ENCODE measurements around the gene DBN1. TPM values are rescaled to one million over a fixed set of nuclear protein-coding genes. Genes with fewer than 3 reads are reported as not detected.

Gene DBN1
- total RNA-seq, 1 experiment from 2014 or later = 218 TPM

DNA sequence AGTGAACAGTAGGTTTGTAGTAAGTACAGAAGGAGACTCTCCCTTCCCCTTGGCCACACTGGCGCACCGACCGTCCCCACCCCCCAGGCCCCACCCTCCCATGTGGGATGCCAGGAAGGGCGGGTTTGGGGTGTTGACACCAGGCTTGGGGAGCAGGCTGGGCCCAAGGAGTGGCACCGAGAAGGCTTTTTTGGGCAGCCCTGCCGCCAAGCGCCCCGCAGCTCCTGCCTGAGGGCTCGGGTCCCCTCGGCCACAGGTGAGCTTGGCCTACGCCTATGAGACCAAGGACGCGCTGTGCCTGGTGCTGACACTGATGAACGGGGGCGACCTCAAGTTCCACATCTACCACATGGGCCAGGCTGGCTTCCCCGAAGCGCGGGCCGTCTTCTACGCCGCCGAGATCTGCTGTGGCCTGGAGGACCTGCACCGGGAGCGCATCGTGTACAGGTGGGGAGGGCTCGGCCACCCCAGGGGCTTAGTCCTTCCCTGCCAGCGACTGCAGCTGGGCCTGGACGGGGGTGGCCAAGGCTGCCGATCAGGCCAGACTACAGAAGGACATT lies 39.7 kb downstream of the DBN1 start:
- H3K4me1 Mint-ChIP-seq (ENCODE audit: low read depth, unreplicated experiment) = peaks cover 17% of the 10 kb centered on the region
- peaks cover 73% of the 10 kb centered on the region for H3K36me3 Mint-ChIP-seq (ENCODE audit: insufficient read depth, unreplicated experiment)
- H3K9me3 Mint-ChIP-seq (ENCODE audit: low read depth, unreplicated experiment) = no peaks in the 10 kb centered on the region

DNA sequence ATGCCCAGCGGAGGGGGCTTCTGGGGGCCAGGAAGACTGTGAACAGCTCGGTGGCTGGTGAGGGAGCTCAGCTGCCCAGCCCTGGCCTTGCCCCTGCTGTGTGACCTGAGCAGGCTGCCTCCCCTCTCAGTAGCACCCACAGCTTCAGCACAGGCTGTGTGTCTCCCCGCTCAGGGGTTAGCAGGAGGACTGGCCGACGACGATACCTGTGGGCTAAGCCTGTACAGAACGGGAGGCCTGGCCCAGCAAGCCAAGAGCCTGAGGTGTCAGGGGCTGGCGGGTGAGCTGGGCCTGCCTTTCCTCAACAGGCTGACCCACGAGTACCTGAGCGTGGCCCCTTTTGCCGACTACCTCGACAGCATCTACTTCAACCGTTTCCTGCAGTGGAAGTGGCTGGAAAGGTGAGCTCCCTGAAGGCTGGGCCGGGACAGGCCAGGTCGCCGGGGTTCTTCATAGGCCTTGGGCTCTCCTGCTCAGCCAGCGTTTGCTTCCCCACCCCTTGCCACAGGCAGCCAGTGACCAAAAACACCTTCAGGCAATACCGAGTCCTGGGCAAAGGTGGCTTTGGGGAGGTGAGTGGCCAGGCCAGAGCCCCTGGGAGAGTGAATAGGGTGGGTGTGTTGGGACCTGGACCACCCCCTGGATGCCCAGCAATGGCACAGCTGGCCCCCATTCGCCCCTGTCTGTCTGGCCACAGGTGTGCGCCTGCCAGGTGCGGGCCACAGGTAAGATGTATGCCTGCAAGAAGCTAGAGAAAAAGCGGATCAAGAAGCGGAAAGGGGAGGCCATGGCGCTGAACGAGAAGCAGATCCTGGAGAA lies 40.4 kb downstream of the DBN1 start:
- no TSS peak for BruUV-seq (replicated peaks)

More for the DNA sequence above, 39.7 kb downstream of the DBN1 start:
- DNase-seq = no peak
- Mint-ChIP-seq H3K4me3 (ENCODE audit: low read depth, unreplicated experiment) (no peak overlapping the region), H3K27ac (ENCODE audit: unreplicated experiment) (no peak overlapping the region), H3K27me3 (ENCODE audit: unreplicated experiment) (no peaks in the 10 kb centered on the region)
- TF ChIP-seq, protein P1, sequence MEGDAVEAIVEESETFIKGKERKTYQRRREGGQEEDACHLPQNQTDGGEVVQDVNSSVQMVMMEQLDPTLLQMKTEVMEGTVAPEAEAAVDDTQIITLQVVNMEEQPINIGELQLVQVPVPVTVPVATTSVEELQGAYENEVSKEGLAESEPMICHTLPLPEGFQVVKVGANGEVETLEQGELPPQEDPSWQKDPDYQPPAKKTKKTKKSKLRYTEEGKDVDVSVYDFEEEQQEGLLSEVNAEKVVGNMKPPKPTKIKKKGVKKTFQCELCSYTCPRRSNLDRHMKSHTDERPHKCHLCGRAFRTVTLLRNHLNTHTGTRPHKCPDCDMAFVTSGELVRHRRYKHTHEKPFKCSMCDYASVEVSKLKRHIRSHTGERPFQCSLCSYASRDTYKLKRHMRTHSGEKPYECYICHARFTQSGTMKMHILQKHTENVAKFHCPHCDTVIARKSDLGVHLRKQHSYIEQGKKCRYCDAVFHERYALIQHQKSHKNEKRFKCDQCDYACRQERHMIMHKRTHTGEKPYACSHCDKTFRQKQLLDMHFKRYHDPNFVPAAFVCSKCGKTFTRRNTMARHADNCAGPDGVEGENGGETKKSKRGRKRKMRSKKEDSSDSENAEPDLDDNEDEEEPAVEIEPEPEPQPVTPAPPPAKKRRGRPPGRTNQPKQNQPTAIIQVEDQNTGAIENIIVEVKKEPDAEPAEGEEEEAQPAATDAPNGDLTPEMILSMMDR (IDR thresholded peaks at IDR 0.05; ENCODE audit: unreplicated experiment) = no peak
- intact Hi-C loops (cut with micrococcal nuclease; ENCODE audit: unreplicated experiment) = no loop called here
- CTCF ChIA-PET = interaction anchor here (1.3 kb wide), 1 partner anchor 11 kb away, joined by 3 read pairs; no protein-coding TSS in a partner anchor
- no TSS peak for BruUV-seq (replicated peaks)

DNA sequence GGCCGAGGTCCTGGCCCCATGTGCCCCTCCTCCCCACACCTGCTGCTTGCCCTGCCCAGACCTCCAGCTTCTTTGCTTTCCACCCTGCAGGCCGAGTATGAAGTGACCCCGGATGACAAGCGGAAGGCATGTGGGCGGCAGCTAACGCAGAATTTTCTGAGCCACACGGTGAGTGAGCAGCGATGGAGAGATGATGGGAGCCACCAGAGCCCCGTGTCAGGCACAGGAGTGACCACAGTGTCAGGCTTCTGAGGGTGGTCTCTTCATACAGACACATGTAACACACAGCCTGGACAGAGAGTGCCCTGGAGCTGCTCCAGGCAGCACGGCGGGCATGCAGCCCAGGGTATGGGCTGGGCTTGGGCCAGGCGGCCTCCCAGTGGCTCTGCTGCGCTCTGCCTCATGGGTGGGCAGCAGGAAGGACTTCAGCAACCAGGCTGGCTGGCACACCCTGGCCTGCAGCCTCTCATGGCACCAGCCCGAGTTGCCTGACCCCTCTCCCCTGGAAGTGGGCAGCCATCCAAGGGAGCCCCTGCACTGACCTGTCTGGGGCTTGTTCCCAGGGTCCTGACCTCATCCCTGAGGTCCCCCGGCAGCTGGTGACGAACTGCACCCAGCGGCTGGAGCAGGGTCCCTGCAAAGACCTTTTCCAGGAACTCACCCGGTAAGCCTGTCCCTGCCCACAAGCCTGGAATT lies 41.1 kb downstream of the DBN1 start:
- Mint-ChIP-seq H3K9me3 (ENCODE audit: low read depth, unreplicated experiment) (no peaks in the 10 kb centered on the region), H3K27me3 (ENCODE audit: unreplicated experiment) (no peaks in the 10 kb centered on the region), H3K4me3 (ENCODE audit: low read depth, unreplicated experiment) (no peak overlapping the region), H3K36me3 (ENCODE audit: insufficient read depth, unreplicated experiment) (peaks cover 73% of the 10 kb centered on the region), H3K27ac (ENCODE audit: unreplicated experiment) (no peak overlapping the region), H3K4me1 (ENCODE audit: low read depth, unreplicated experiment) (peaks cover 22% of the 10 kb centered on the region)
- no peak for DNase-seq
- TF ChIP-seq, protein P1 (IDR thresholded peaks at IDR 0.05; ENCODE audit: unreplicated experiment) = no peak
- CTCF ChIA-PET = interaction anchor here (0.6 kb wide), 1 partner anchor 12 kb away, joined by 3 read pairs; no protein-coding TSS in a partner anchor
- no TSS peak for BruUV-seq (replicated peaks)
- intact Hi-C loops (cut with micrococcal nuclease; ENCODE audit: unreplicated experiment) = no loop called here

More for the DNA sequence above, 40.4 kb downstream of the DBN1 start:
- Mint-ChIP-seq H3K4me1 (ENCODE audit: low read depth, unreplicated experiment) (peaks cover 22% of the 10 kb centered on the region), H3K36me3 (ENCODE audit: insufficient read depth, unreplicated experiment) (peaks cover 73% of the 10 kb centered on the region), H3K27ac (ENCODE audit: unreplicated experiment) (peak overlapping the region; percentile 36), H3K27me3 (ENCODE audit: unreplicated experiment) (no peaks in the 10 kb centered on the region), H3K9me3 (ENCODE audit: low read depth, unreplicated experiment) (no peaks in the 10 kb centered on the region), H3K4me3 (ENCODE audit: low read depth, unreplicated experiment) (no peak overlapping the region)
- CTCF ChIA-PET = interaction anchor here (1.3 kb wide), 1 partner anchor 11 kb away, joined by 3 read pairs; no protein-coding TSS in a partner anchor
- DNase-seq = no peak
- intact Hi-C loops (cut with micrococcal nuclease; ENCODE audit: unreplicated experiment) = no loop called here
- TF ChIP-seq, protein P1 (IDR thresholded peaks at IDR 0.05; ENCODE audit: unreplicated experiment) = no peak

DNA sequence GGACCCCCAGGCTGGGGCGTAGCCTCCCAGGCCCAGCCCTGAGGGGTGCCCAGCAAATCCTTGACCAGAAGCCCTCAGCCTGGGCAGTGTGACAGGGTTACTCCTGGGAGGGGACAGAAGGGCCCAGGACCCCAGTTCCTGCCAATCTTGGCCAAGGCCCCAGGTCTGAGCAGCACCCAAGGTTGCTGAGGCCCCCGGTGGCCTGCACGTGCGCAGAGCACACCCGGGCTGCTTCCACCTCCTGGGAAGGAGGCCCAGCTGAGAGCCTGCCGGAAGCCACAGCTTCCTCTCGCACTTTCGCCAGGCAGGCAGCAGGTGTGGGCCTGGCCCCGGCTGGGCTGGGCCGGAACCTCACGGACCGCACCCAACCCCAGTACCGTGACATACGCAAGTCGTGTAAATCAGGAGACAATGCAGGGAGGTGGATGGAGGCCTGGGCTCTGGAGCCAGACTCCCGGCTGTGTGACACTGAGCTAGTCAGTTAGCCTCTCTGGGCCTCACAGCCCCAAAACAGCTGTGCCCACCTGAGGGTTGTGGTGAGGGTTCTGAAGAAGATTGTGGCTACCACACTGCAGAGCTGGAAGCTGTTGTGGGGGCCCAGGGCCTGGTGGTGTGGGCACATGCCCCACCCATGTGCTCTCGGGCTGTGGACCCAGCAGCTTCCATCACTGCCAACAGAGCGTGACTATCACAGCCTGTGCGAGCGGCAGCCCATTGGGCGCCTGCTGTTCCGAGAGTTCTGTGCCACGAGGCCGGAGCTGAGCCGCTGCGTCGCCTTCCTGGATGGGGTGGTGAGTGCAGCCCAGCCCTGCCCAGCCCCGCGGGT lies 41.9 kb downstream of the DBN1 start:
- peaks cover 3% of the 10 kb centered on the region for H3K27me3 Mint-ChIP-seq (ENCODE audit: unreplicated experiment)
- intact Hi-C loops (cut with micrococcal nuclease; ENCODE audit: unreplicated experiment) = no loop called here

More for the DNA sequence above, 41.9 kb downstream of the DBN1 start:
- Mint-ChIP-seq H3K36me3 (ENCODE audit: insufficient read depth, unreplicated experiment) (peaks cover 75% of the 10 kb centered on the region), H3K27ac (ENCODE audit: unreplicated experiment) (no peak overlapping the region), H3K9me3 (ENCODE audit: low read depth, unreplicated experiment) (no peaks in the 10 kb centered on the region), H3K4me1 (ENCODE audit: low read depth, unreplicated experiment) (peaks cover 16% of the 10 kb centered on the region), H3K4me3 (ENCODE audit: low read depth, unreplicated experiment) (no peak overlapping the region)
- TF ChIP-seq, protein P1 (IDR thresholded peaks at IDR 0.05; ENCODE audit: unreplicated experiment) = no peak
- no TSS peak for BruUV-seq (replicated peaks)
- no peak for DNase-seq
- CTCF ChIA-PET = interaction anchor here (0.6 kb wide), 1 partner anchor 13 kb away, joined by 3 read pairs; no protein-coding TSS in a partner anchor
